DND-41 (cell line): ENCODE results near the gene GGT1.
"Not testable (repeated sequence)": the region's sequence is repeated elsewhere in the genome, so short reads cannot be mapped to it uniquely, and the experiment has no call there.

Experiments used
- CTCF ChIP-seq: IDR thresholded peaks from 2 replicates; pipeline ENCODE4 v1.5.1; 2012; ENCODE audit warnings: borderline replicate concordance, low read length, moderate library complexity, mild to moderate bottlenecking; ENCODE audit not compliant: poor library complexity, severe bottlenecking; ENCODE audit errors: extremely low read depth
- EZH2 ChIP-seq: IDR thresholded peaks from 3 replicates; pipeline ENCODE4 v1.6.1; 2012; ENCODE audit warnings: borderline replicate concordance, low read depth, mild to moderate bottlenecking, moderate library complexity, low read length, inconsistent platforms; ENCODE audit not compliant: severe bottlenecking

GRCh38 chr22:24602105-24602749 is 766 bp upstream of the GGT1 start:
- not testable (repeated sequence) for TF ChIP-seq CTCF, EZH2
